ENCODE measurements around the gene TENM4.
A peak's percentile ranks its signal among the peaks of the same experiment; 100 is the strongest.
"Not testable (repeated sequence)": the region's sequence is repeated elsewhere in the genome, so short reads cannot be mapped to it uniquely, and the experiment has no call there.

Gene TENM4

GRCh38 chr11:78860720-78861422 lies 580.0 kb downstream of the TENM4 start:
- no peak for DNase-seq

- no peak for DNase-seq
Measured at GRCh38 chr11:78857688-78858087, 583.1 kb downstream of the TENM4 start.

- DNase-seq: no peak
Measured at GRCh38 chr11:78856211-78856610, 584.6 kb downstream of the TENM4 start.

- DNase-seq: no peak
Measured at GRCh38 chr11:78855116-78855515, 585.7 kb downstream of the TENM4 start.

GRCh38 chr11:78853521-78853920 lies 587.3 kb downstream of the TENM4 start:
- no peak for DNase-seq

- DNase-seq: peak in 3 of 56 donors; percentile 15 to 33 (median 20)
Measured at GRCh38 chr11:78851878-78852586, 588.8 kb downstream of the TENM4 start.

GRCh38 chr11:78850078-78850477 lies 590.8 kb downstream of the TENM4 start:
- DNase-seq: no peak

- DNase-seq: no peak
Measured at GRCh38 chr11:78846269-78846668, 594.6 kb downstream of the TENM4 start.

- no peak for DNase-seq
Measured at GRCh38 chr11:78845496-78845895, 595.3 kb downstream of the TENM4 start.

GRCh38 chr11:78841456-78842060 lies 599.3 kb downstream of the TENM4 start:
- no peak for DNase-seq

GRCh38 chr11:78840623-78841022 lies 600.2 kb downstream of the TENM4 start:
- no peak for DNase-seq

- no peak for DNase-seq
Measured at GRCh38 chr11:78840200-78840599, 600.6 kb downstream of the TENM4 start.

GRCh38 chr11:78838417-78838816 lies 602.4 kb downstream of the TENM4 start:
- DNase-seq: no peak

GRCh38 chr11:78835646-78836045 lies 605.2 kb downstream of the TENM4 start:
- no peak for DNase-seq

- DNase-seq: no peak
Measured at GRCh38 chr11:78834886-78835285, 605.9 kb downstream of the TENM4 start.

GRCh38 chr11:78833237-78833636 lies 607.6 kb downstream of the TENM4 start:
- no peak for DNase-seq

GRCh38 chr11:78832226-78832947 lies 608.4 kb downstream of the TENM4 start:
- DNase-seq: no peak

- DNase-seq: peak in 2 of 56 donors; percentile 10 to 19
Measured at GRCh38 chr11:78831571-78831970, 609.3 kb downstream of the TENM4 start.

- no peak for DNase-seq
Measured at GRCh38 chr11:78830277-78830819, 610.5 kb downstream of the TENM4 start.

GRCh38 chr11:78829146-78829545 lies 611.7 kb downstream of the TENM4 start:
- no peak for DNase-seq

GRCh38 chr11:78828676-78829075 lies 612.2 kb downstream of the TENM4 start:
- DNase-seq: no peak

GRCh38 chr11:78827291-78827690 lies 613.5 kb downstream of the TENM4 start:
- not testable (repeated sequence) for DNase-seq

Measured in nucleus accumbens (tissue), 56 donors.